GM18511 (cell line): ENCODE results near the gene F12.
"Not testable (repeated sequence)": the region's sequence is repeated elsewhere in the genome, so short reads cannot be mapped to it uniquely, and the experiment has no call there.

Source experiments
- ATAC-seq: cut with Tn5 transposase; IDR thresholded peaks from one replicate; pipeline ENCODE4 v1.9.1; 2021; ENCODE audit warnings: mild to moderate bottlenecking, moderate library complexity; ENCODE audit not compliant: unreplicated experiment

Gene F12

DNA sequence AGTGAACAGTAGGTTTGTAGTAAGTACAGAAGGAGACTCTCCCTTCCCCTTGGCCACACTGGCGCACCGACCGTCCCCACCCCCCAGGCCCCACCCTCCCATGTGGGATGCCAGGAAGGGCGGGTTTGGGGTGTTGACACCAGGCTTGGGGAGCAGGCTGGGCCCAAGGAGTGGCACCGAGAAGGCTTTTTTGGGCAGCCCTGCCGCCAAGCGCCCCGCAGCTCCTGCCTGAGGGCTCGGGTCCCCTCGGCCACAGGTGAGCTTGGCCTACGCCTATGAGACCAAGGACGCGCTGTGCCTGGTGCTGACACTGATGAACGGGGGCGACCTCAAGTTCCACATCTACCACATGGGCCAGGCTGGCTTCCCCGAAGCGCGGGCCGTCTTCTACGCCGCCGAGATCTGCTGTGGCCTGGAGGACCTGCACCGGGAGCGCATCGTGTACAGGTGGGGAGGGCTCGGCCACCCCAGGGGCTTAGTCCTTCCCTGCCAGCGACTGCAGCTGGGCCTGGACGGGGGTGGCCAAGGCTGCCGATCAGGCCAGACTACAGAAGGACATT, 24.4 kb upstream of the F12 start:
- no peak for ATAC-seq

- no peak for ATAC-seq
These were observed 23.7 kb upstream of the F12 start for GRCh38 chr5:177432839-177433657.

DNA sequence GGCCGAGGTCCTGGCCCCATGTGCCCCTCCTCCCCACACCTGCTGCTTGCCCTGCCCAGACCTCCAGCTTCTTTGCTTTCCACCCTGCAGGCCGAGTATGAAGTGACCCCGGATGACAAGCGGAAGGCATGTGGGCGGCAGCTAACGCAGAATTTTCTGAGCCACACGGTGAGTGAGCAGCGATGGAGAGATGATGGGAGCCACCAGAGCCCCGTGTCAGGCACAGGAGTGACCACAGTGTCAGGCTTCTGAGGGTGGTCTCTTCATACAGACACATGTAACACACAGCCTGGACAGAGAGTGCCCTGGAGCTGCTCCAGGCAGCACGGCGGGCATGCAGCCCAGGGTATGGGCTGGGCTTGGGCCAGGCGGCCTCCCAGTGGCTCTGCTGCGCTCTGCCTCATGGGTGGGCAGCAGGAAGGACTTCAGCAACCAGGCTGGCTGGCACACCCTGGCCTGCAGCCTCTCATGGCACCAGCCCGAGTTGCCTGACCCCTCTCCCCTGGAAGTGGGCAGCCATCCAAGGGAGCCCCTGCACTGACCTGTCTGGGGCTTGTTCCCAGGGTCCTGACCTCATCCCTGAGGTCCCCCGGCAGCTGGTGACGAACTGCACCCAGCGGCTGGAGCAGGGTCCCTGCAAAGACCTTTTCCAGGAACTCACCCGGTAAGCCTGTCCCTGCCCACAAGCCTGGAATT, 22.9 kb upstream of the F12 start:
- ATAC-seq = no peak

GRCh38 chr5:177431317-177432142, 22.2 kb upstream of the F12 start:
- peak; percentile 60 for ATAC-seq

- ATAC-seq = no peak
These were observed 21.6 kb upstream of the F12 start for GRCh38 chr5:177430972-177431316.

DNA sequence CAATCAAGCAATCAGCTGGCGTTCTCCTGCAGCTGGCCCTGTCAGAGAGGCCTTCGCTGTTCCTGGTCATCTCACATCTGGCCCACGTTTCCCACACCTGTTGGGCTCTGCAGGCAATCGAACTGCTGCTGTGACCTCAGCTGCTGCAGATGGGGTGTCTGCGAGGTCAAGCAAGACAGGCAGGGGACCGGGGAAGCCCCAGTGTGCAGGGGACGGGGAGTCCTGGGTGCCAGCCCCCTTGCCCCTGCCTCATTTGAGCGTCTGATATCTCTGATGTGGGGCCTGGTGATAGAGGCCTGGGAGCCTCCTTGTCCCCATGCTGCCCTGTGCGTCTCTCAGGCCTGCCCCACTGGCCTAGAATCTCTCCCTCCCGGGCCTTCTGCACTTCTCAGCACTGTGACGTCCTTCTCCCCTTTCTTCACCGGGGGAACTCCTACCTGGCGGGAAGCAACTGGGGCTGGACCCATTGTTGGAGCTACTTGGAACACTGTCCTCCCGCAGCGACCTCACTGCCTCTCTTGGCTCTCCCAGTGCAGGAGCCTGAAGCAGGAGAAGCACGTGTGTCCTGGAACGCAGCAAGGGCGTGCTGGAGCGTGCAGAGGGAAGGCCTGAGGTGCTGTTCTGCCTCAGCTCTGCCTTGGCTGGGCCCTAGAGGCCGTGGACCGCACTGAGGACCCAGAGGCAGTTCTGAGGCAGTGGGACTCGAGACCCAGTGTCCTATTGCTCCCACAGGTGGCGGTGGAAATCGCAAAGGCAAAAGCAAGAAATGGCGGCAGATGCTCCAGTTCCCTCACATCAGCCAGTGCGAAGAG, 21.0 kb upstream of the F12 start:
- ATAC-seq = no peak

- no peak for ATAC-seq
These were observed 20.1 kb upstream of the F12 start for GRCh38 chr5:177429248-177430040.

DNA sequence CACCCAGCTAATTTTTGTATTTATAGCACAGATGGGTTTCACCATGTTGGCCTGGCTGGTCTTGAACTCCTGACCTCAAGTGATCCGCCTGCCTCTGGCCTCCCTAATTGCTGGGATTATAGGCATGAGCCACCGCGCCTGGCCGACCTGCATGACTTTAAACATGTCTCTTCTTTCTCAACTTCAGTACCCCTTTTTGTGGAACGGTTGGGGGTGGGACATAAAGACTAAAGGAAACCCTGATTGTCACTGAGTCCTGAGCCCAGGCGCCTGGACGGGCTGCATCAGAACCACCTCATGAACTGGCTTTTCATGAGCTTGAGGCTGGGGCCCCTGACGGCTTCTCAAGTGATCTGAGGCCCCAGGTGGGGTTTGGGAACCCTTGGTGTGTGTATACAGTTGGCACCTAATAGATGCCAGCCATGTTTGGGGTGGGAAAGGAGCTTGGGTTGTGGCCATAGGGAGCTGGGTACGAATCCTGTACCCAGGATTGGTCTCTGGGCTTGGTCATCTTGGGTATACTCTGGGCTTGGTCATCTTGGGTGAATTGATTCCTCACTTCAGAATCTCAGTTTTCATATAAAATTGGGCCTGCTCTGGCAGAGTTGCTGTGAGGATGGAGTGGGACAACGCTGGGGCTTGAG, 19.3 kb upstream of the F12 start:
- ATAC-seq = no peak

GRCh38 chr5:177427919-177428573, 18.7 kb upstream of the F12 start:
- ATAC-seq = no peak

GRCh38 chr5:177427211-177427822, 18.0 kb upstream of the F12 start:
- ATAC-seq = no peak

DNA sequence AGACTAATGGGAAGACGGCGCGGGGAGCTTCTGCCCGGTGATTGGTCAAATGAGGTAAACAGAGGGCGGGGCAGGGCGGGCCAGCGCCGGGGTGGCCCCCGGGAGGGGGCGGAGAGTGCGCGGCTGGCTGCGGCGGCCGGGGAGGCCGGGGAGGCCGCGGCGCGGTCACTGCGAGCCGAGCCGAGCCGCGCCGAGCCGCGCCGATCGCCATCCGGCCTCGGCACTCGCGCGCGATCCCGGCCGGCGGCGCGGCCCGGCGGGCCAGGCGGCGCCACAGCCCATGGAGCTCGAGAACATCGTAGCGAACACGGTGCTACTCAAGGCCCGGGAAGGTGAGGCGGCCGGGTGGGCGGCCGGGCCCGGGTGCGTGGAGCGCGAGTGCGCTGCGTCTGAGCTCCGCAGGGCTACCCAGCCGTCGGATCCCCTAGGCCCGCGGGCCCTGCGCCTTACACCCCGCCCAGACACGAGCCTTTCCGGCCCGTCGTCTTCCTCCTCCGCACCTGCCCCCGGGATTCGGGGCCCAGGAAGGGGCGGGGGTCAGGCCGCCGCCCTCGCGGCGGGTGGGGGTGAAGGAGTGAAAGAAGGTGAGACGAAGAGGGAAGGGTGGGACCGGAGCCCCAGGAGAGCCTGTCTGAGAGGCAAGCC, 17.3 kb upstream of the F12 start, which contains the start of gene GRK6:
Gene GRK6 (plus strand): TSS at position 111 of the 645 bp plus-strand sequence. CDS start 170 bp downstream, at position 281.
- peak; percentile 7 for ATAC-seq

DNA sequence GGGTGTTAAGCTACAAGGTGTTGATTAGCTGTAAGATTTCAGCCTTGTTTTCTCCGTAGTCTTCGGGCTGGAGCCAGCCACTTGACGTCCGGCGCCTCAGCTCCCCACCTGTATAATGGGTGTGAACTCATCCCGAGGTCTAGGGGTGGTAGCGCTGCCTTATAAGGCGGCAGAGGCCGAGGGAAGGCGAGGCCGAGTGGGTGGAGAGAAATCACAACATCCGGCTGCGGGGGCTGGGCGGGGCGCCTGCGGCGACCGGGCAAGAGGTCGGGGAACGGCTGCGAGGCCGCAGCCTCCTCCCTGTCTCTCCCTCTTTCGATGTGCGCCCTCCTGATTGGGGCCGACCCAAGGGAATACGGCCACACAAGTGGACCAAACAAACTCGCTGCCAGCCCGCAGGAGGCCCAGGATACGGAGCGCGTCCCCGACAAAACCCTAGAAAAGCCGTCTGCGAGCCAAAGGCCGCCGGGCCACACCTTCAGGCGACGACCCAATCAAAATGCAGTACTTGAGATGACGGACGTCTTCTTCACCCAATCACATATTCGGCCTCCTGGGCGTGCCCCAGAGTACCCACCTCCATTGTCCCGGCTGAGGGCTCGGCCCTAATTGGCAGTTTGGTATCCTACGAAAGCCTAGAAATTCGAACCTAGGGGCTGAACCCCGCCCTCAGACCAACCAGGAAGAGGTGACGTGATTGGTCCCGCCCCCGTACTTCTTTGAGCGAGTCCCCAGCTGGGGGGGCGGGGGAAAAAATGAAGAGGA, 16.6 kb upstream of the F12 start:
- peak; percentile 81 for ATAC-seq

GRCh38 chr5:177425196-177425800, 15.9 kb upstream of the F12 start:
- no peak for ATAC-seq

DNA sequence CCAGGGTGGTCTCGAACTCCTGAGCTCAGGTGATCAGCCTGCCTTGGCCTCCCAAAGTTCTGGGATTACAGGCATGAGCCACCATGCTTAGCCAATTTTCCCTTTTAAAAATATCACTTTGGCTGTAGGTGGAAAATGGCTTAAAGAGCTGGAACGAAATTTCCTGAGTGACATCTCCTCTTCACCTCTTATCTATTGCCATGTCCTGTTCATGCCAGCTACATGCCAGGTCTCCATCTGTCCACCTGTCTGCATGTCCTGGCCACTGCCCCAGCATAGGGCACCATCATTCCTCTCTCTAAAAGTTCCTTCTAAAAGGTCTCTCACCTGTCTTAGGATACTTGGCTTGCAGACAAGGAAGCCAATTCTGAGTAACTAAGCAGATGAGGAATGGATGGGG, 14.3 kb upstream of the F12 start:
- ATAC-seq = no peak

DNA sequence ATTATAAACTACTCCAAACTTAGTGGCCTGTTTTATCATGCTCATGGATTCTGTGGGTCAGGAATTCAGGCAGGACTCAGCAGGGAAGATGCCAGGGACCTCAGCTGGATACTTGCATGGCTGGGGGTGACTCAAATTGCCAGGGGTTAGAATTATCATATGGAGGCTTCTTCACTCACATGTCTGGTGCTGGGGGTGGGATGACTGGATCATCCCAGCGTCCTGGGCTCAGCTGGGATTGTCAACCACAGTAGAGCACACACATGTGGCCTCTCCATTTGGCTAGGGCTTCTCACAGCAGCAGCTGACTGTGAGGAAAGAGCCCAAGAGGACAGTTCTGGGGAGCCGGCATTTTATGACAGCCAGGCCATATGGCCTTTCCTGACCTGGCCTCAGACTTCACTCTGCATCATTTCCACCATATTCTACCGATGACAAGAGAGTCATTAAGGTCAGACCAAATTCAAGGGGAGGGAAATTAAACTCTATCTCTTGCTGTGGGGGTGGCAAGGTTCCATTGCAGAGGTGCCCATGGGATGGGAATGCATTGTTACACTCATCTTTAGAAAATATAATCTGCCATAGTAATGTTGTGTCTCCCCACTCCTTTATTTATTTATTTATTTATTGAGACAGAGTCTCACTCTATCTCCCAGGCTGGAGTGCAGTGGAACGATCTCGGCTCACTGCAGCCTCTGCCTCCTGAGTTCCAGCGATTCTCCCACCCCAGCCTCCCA, 11.9 kb upstream of the F12 start:
- ATAC-seq = no peak

DNA sequence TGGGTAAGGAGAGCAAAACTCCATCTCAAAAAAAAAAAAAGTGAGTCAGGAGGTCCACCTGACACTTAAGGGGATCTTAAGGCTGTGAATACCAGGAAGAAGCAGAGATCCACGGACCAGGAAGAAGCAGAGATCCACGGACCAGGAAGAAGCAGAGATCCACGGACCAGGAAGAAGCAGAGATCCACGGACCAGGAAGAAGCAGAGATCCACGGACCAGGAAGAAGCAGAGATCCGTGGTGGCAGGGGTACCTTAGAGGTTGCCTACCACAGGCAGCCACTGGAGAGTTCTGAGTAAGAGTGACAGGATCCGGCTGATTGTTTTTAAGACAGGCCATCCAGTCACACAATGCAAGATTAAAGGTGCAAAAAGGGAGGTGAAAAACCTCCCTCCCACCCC, 11.1 kb upstream of the F12 start:
- ATAC-seq = not testable (repeated sequence)
